ENCODE data around the gene IYD.
"Not testable (repeated sequence)": the region's sequence is repeated elsewhere in the genome, so short reads cannot be mapped to it uniquely, and the experiment has no call there.

IYD gene

DNA sequence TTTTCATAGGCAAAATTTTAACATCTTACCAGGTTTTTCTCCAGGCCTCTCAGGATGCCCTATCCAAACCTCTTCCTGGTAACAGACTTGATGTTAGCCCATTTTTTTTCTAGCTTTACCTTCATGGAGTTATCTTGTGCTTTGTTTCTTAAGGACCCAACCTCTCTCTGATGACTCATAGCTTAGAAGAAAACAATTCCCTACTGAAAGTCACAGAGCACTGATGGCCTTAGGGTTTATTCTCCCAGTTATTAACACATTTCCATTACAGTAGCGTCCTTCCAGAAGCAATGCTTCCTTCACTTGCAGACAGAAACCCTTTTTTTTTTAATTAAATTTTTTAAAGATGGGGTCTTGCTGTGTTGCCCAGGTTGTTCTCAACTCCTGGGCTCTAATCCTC lies 79.4 kb downstream of the IYD start:
- no peak for TF ChIP-seq CTCF (IDR thresholded peaks at IDR 0.05; ENCODE audit: low read depth, low read length)
- H3K4me3 ChIP-seq (ENCODE audit: low read depth, low read length): no peak overlapping the region

- not testable (repeated sequence) for H3K4me3 ChIP-seq (ENCODE audit: low read depth, low read length)
These were observed 80.2 kb downstream of the IYD start for GRCh38 chr6:150449055-150449454.

DNA sequence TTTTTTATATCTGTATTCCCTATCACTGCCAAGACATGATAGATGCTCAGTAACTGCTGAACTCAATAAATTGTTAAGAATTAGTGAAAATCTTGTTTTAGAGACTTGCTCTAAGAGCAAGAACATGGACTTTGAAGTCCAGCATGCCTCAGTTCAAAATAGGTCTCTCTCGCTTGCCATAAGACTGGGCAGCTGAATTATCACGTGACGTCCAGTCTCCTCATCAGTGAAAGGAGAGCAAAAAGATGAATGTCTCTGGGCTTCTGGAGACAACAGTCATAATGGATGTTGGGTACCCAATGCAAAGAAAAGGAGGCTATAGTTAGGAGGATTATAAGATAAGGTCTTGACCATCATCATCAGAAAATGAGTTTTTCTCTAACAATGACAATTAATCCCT lies 82.1 kb downstream of the IYD start:
- no peak for TF ChIP-seq CTCF (IDR thresholded peaks at IDR 0.05; ENCODE audit: low read depth, low read length)
- H3K4me3 ChIP-seq (ENCODE audit: low read depth, low read length): no peak overlapping the region

- no peak for TF ChIP-seq CTCF (IDR thresholded peaks at IDR 0.05; ENCODE audit: low read depth, low read length)
- H3K4me3 ChIP-seq (ENCODE audit: low read depth, low read length): no peak overlapping the region
These were observed 83.1 kb downstream of the IYD start for GRCh38 chr6:150451807-150452427.

DNA sequence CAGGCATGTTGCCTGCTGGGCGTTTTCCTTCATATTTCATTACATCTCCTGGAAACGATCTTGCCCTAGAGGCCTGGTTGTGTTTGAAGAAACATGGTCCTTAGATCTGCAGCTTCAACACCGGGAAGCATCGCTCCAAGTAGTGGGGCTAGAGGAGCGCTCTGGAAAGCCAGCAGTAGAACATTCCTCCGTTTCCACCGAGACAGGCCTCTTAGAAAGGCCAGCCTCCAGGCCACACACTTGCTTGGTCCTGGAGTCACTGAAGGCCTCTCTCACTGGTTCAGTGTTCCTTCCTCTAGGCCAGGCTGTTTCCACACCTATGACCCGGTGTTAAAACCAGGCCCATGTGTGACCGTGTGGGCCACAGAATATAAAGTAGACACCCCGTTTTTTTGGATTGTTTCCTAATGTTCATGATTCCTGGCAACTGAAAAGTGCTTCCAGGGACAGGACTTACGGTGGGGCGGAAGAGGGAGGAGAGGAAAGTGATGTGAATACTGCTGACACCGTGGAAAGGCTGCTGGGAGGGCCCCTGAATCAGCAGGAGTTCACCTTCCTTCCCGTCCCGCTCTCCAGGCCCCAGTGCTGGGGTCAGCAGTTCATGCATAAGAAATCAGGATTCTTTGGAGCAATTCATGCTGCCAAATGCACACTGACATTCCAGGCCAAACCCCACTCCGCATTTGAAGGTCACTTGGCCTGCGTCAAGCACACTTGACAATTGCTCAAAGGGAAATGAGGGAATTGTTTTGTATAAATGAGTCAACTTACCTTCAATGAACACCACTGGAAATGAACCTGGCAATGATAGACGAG lies 83.8 kb downstream of the IYD start:
- no peak for TF ChIP-seq CTCF (IDR thresholded peaks at IDR 0.05; ENCODE audit: low read depth, low read length)
- H3K4me3 ChIP-seq (ENCODE audit: low read depth, low read length): no peak overlapping the region

- no peak overlapping the region for H3K4me3 ChIP-seq (ENCODE audit: low read depth, low read length)
- TF ChIP-seq CTCF (IDR thresholded peaks at IDR 0.05; ENCODE audit: low read depth, low read length): no peak
These were observed 84.5 kb downstream of the IYD start for GRCh38 chr6:150453357-150453756.
